Endothelial cell (in vitro differentiated cells): Measurements from ENCODE around the gene SOWAHD. TPM values are rescaled to one million over a fixed set of nuclear protein-coding genes. Genes with fewer than 3 reads are reported as not detected.
"Not testable (repeated sequence)": the region's sequence is repeated elsewhere in the genome, so short reads cannot be mapped to it uniquely, and the experiment has no call there.

Experiments used
- DNase-seq: peaks from one replicate; pipeline ENCODE4 v3.0.0; 2021; ENCODE audit warnings: low spot score
- H3K27ac Mint-ChIP-seq: one replicate; pipeline ENCODE4 v1.8.0; 2021; ENCODE audit warnings: mixed read lengths, inconsistent platforms; ENCODE audit not compliant: unreplicated experiment
- H3K27me3 Mint-ChIP-seq: one replicate; pipeline ENCODE4 v1.8.0; 2021; ENCODE audit warnings: mild to moderate bottlenecking, moderate library complexity, mixed read lengths, inconsistent platforms; ENCODE audit not compliant: unreplicated experiment
- H3K36me3 Mint-ChIP-seq: one replicate; pipeline ENCODE4 v1.8.0; 2021; ENCODE audit warnings: mild to moderate bottlenecking, low read depth, mixed read lengths, inconsistent platforms; ENCODE audit not compliant: unreplicated experiment
- H3K4me1 Mint-ChIP-seq: one replicate; pipeline ENCODE4 v1.8.0; 2021; ENCODE audit warnings: mild to moderate bottlenecking, mixed read lengths, inconsistent platforms; ENCODE audit not compliant: unreplicated experiment
- H3K4me3 Mint-ChIP-seq: one replicate; pipeline ENCODE4 v1.8.0; 2021; ENCODE audit warnings: mild to moderate bottlenecking, mixed read lengths, inconsistent platforms; ENCODE audit not compliant: unreplicated experiment
- H3K9me3 Mint-ChIP-seq: one replicate; pipeline ENCODE4 v1.8.0; 2021; ENCODE audit warnings: mixed read lengths, inconsistent platforms; ENCODE audit not compliant: unreplicated experiment
- total RNA-seq: library from RNA; stranded (reverse); fragmentation: NEBNext Ultra II Directional; extraction: Animal tissue kit (Norgen Biotek cat#: 25700); gene quantifications from one replicate; pipeline ENCODE4 v1.2.1, GENCODE V29; 2021; ENCODE audit not compliant: unreplicated experiment
- TF ChIP-seq, protein P1 (sequence below): fragments of 200-600 bp; sonication (generic); IDR thresholded peaks from one replicate; pipeline ENCODE4 v1.5.0; 2021; ENCODE audit warnings: antibody characterized with exemption; ENCODE audit not compliant: unreplicated experiment

SOWAHD gene
- total RNA-seq, 1 donor from 2014 or later = not detected

DNA sequence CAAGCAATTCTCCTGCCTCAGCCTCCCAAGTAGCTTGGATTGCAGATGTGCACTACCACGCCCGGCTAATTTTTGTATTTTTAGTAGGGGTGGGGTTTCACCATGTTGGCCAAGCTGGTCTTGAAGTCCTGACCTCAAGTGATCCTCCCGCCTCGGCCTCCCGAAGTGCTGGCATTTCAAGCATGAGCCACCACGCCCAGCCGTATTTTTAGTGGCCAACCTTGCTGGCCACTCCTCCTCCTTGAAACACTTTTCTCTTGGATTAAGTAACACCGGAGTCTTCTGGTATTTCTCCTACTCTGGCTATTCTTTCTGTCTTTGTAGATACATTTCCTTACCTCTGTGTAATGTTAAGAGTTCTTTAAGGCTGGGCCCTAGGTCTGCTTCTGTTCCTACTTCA is 44.2 kb downstream of the SOWAHD start:
- Mint-ChIP-seq H3K4me3 (no peak overlapping the region), H3K27me3 (no peaks in the 10 kb centered on the region), H3K36me3 (no peaks in the 10 kb centered on the region), H3K27ac (no peak overlapping the region), H3K4me1 (no peaks in the 10 kb centered on the region), H3K9me3 (no peaks in the 10 kb centered on the region)
- TF ChIP-seq, protein P1, sequence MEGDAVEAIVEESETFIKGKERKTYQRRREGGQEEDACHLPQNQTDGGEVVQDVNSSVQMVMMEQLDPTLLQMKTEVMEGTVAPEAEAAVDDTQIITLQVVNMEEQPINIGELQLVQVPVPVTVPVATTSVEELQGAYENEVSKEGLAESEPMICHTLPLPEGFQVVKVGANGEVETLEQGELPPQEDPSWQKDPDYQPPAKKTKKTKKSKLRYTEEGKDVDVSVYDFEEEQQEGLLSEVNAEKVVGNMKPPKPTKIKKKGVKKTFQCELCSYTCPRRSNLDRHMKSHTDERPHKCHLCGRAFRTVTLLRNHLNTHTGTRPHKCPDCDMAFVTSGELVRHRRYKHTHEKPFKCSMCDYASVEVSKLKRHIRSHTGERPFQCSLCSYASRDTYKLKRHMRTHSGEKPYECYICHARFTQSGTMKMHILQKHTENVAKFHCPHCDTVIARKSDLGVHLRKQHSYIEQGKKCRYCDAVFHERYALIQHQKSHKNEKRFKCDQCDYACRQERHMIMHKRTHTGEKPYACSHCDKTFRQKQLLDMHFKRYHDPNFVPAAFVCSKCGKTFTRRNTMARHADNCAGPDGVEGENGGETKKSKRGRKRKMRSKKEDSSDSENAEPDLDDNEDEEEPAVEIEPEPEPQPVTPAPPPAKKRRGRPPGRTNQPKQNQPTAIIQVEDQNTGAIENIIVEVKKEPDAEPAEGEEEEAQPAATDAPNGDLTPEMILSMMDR = no peak
- DNase-seq = no peak

DNA sequence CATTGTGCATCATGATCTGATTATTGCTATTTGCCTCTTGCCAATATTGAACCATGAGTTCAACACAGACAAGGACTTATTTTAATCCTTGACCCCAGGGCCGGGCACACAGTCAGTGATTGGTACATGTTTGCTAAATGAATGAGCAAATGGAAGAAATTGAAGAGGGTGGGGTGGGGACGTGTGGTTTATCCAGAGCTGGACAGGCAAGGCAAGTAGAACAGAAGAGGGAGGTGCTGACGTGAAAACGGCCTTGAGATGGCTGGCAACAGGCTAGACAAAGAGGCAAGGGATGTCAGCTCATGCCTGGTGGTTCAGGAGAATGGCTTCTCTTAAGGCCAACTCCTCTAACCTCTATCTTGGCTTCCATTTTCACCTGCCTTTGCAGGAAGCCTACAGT is 50.1 kb downstream of the SOWAHD start:
- not testable (repeated sequence) for H3K9me3 Mint-ChIP-seq, H3K27ac Mint-ChIP-seq, H3K4me1 Mint-ChIP-seq

DNA sequence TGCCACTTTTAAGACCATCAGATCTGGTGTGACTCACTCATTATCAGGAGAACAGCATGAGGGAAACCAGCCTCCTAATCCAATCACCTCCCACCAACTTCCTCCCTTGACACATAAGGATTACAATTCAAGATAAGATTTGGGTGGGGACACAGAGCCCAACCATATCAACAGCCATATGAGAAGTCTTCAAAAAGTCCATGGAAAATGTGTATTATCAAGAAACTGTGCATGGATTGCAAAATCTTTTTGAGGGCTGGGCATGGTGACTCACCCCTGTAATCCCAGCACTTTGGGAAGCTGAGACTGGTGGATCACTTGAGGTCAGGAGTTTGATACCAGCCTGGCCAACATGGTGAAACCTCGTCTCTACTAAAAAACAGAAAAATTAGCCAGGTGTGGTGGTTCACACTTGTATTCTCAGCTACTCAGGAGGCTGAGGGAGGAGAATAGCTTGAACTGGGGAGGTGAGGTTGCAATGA is 50.8 kb downstream of the SOWAHD start:
- H3K27ac Mint-ChIP-seq = no peak overlapping the region
- H3K4me1 Mint-ChIP-seq = no peaks in the 10 kb centered on the region
- TF ChIP-seq, protein P1 = no peak
- no peaks in the 10 kb centered on the region for H3K9me3 Mint-ChIP-seq
- no peak for DNase-seq
- H3K27me3 Mint-ChIP-seq = no peaks in the 10 kb centered on the region
- no peak overlapping the region for H3K4me3 Mint-ChIP-seq
- no peaks in the 10 kb centered on the region for H3K36me3 Mint-ChIP-seq

More for the DNA sequence above, 50.1 kb downstream of the SOWAHD start:
- not testable (repeated sequence) for DNase-seq, H3K27me3 Mint-ChIP-seq, H3K4me3 Mint-ChIP-seq, H3K36me3 Mint-ChIP-seq

Other genes starting within 250 kb of the SOWAHD start
- 24.2 TPM for gene STEEP1, start 193.2 kb upstream of the SOWAHD start, total RNA-seq
- gene UBE2A, start 184.0 kb upstream of the SOWAHD start, total RNA-seq = 55.9 TPM
- 8.4 TPM for gene NKRF, start 152.2 kb upstream of the SOWAHD start, total RNA-seq
- 19.8 TPM for gene SEPTIN6, start 65.4 kb upstream of the SOWAHD start, total RNA-seq
- gene RPL39, start 33.0 kb downstream of the SOWAHD start, total RNA-seq = 1,381 TPM
- 11.8 TPM for gene UPF3B, start 94.4 kb downstream of the SOWAHD start, total RNA-seq
- 16.7 TPM for gene RNF113A, start 113.1 kb downstream of the SOWAHD start, total RNA-seq
- gene NDUFA1, start 113.2 kb downstream of the SOWAHD start, total RNA-seq = 95.0 TPM
- not detected for gene AKAP14, start 137.3 kb downstream of the SOWAHD start, total RNA-seq
- 7.5 TPM for gene NKAP, start 185.2 kb downstream of the SOWAHD start, total RNA-seq